Endodermal cell (in vitro differentiated cells): ENCODE measurements around the gene CGB7. TPM values are rescaled to one million over a fixed set of nuclear protein-coding genes. Genes with fewer than 3 reads are reported as not detected.

ENCODE experiments used
- DNase-seq: peaks from one replicate; pipeline ENCODE4 v3.0.0-alpha.2; 2017
- H3K27ac ChIP-seq: 2 replicates; pipeline ENCODE4 v1.5.1; 2013; ENCODE audit warnings: mild to moderate bottlenecking, low read depth, low read length, moderate library complexity
- H3K27me3 ChIP-seq: 2 replicates; pipeline ENCODE4 v1.6.1; 2013; ENCODE audit warnings: mild to moderate bottlenecking, low read length, moderate library complexity; ENCODE audit not compliant: insufficient read depth, control insufficient read depth, poor library complexity, severe bottlenecking
- H3K36me3 ChIP-seq: 2 replicates; pipeline ENCODE4 v1.7.0; 2013; ENCODE audit warnings: mild to moderate bottlenecking, low read length, moderate library complexity; ENCODE audit not compliant: control insufficient read depth, insufficient read depth
- H3K4me1 ChIP-seq: one replicate; pipeline ENCODE4 v1.7.0; 2013; ENCODE audit warnings: low read length; ENCODE audit not compliant: control insufficient read depth, insufficient read depth
- H3K4me3 ChIP-seq: 2 replicates; pipeline ENCODE4 v1.5.1; 2013; ENCODE audit warnings: mild to moderate bottlenecking, low read length, moderate library complexity
- H3K9ac ChIP-seq: 2 replicates; pipeline ENCODE4 v1.6.1; 2013; ENCODE audit warnings: mild to moderate bottlenecking, low read length, moderate library complexity; ENCODE audit not compliant: poor library complexity, severe bottlenecking; ENCODE audit errors: extremely low read depth
- H3K9me3 ChIP-seq: 2 replicates; pipeline ENCODE4 v1.6.1; 2013; ENCODE audit warnings: mild to moderate bottlenecking, low read length, moderate library complexity; ENCODE audit not compliant: control insufficient read depth
- H3K27ac Mint-ChIP-seq: 2 replicates; pipeline ENCODE4 v1.8.0; 2020; ENCODE audit warnings: mixed read lengths
- H3K27me3 Mint-ChIP-seq: 2 replicates; pipeline ENCODE4 v1.8.0; 2021; ENCODE audit warnings: mild to moderate bottlenecking, mixed read lengths; ENCODE audit not compliant: insufficient read depth
- H3K36me3 Mint-ChIP-seq: 2 replicates; pipeline ENCODE4 v1.8.0; 2020; ENCODE audit warnings: low read depth, mixed read lengths
- H3K4me1 Mint-ChIP-seq: 2 replicates; pipeline ENCODE4 v1.8.0; 2020; ENCODE audit warnings: mixed read lengths
- H3K4me3 Mint-ChIP-seq: 2 replicates; pipeline ENCODE4 v1.8.0; 2020; ENCODE audit warnings: mild to moderate bottlenecking, moderate library complexity, mixed read lengths
- H3K9me3 Mint-ChIP-seq: 2 replicates; pipeline ENCODE4 v1.8.0; 2020; ENCODE audit warnings: mild to moderate bottlenecking, mixed read lengths
- CTCF ChIP-seq: fragments of 200-600 bp; sonication (generic); conservative IDR thresholded peaks from 2 replicates; pipeline ENCODE4 v1.5.0; 2021; ENCODE audit warnings: antibody characterized with exemption, mild to moderate bottlenecking
- WGBS, 2 experiments: methylation state at CpG; one replicate each; pipeline versions ENCODE4 v1.1.5 to v1.1.7; 2013; ENCODE audit warnings: missing lambda C conversion rate in 2 of 2, mixed read lengths in 1 of 2; ENCODE audit not compliant: insufficient coverage in 1 of 2, insufficient read length in 1 of 2; 5-methylcytosine and 5-hydroxymethylcytosine counted together
- total RNA-seq, 2 donors: library from RNA; stranded (reverse); fragmentation: NEBNext Ultra II Directional in 1 of 2; extraction: Animal tissue kit (Norgen Biotek cat#: 25700) in 1 of 2; gene quantifications; 2 replicates in 1 of 2; 3 replicates in 1 of 2; pipeline ENCODE4 v1.2.1, GENCODE V29; 2021

Gene CGB7
- total RNA-seq, 2 donors from 2014 or later: 1.5 to 2.9 TPM

- Mint-ChIP-seq H3K4me1 (peaks cover 2% of the 10 kb centered on the region), H3K27ac (no peak overlapping the region), H3K36me3 (peaks cover 70% of the 10 kb centered on the region), H3K4me3 (no peak overlapping the region), H3K27me3 (no peaks in the 10 kb centered on the region), H3K9me3 (no peaks in the 10 kb centered on the region)
- H3K4me1 ChIP-seq: no peaks in the 10 kb centered on the region
- H3K9me3 ChIP-seq: no peaks in the 10 kb centered on the region
- TF ChIP-seq CTCF: no peak
- WGBS, 2 experiments: 92 to 95% methylated on average over 15 to 30 of the region's 30 CpGs
- peaks cover 89% of the 10 kb centered on the region for H3K36me3 ChIP-seq
- no peak for DNase-seq
- H3K27me3 ChIP-seq: no peaks in the 10 kb centered on the region
- no peak overlapping the region for H3K4me3 ChIP-seq
- no peak overlapping the region for H3K9ac ChIP-seq
- peak overlapping the region; percentile 73 for H3K27ac ChIP-seq
Measured at GRCh38 chr19:49104229-49104864, 46.8 kb upstream of the CGB7 start.

GRCh38 chr19:49103331-49104085 lies 46.0 kb upstream of the CGB7 start:
- DNase-seq: no peak
- Histone ChIP-seq H3K36me3 (peaks cover 89% of the 10 kb centered on the region), H3K27me3 (no peaks in the 10 kb centered on the region), H3K9ac (no peak overlapping the region), H3K4me1 (no peaks in the 10 kb centered on the region), H3K4me3 (no peak overlapping the region), H3K9me3 (no peaks in the 10 kb centered on the region), H3K27ac (peak overlapping the region; percentile 73)
- 92 to 98% methylated on average over 8 to 32 of the region's 33 CpGs for WGBS, 2 experiments
- Mint-ChIP-seq H3K27ac (no peak overlapping the region), H3K4me3 (no peak overlapping the region), H3K27me3 (no peaks in the 10 kb centered on the region), H3K9me3 (no peaks in the 10 kb centered on the region), H3K36me3 (peaks cover 70% of the 10 kb centered on the region), H3K4me1 (peaks cover 2% of the 10 kb centered on the region)
- no peak for TF ChIP-seq CTCF

- Histone ChIP-seq H3K27me3 (no peaks in the 10 kb centered on the region), H3K4me3 (no peak overlapping the region), H3K9me3 (no peaks in the 10 kb centered on the region), H3K36me3 (peaks cover 89% of the 10 kb centered on the region), H3K27ac (peak overlapping the region; percentile 68), H3K9ac (no peak overlapping the region), H3K4me1 (peaks cover 10% of the 10 kb centered on the region)
- Mint-ChIP-seq H3K4me1 (peaks cover 4% of the 10 kb centered on the region), H3K27me3 (no peaks in the 10 kb centered on the region), H3K9me3 (no peaks in the 10 kb centered on the region), H3K4me3 (no peak overlapping the region), H3K27ac (no peak overlapping the region), H3K36me3 (peaks cover 71% of the 10 kb centered on the region)
- WGBS, 2 experiments: 93 to 95% methylated on average over 8 to 12 of the region's 12 CpGs
- TF ChIP-seq CTCF: no peak
- DNase-seq: no peak
Measured at GRCh38 chr19:49102303-49102702, 44.8 kb upstream of the CGB7 start.
